Measurements from ENCODE around the gene PLBD1. TPM values are rescaled to one million over a fixed set of nuclear protein-coding genes. Genes with fewer than 3 reads are reported as not detected.

PLBD1 gene
- total RNA-seq, result 0.40 and 1.0 TPM in 2 replicates

GRCh38 chr12:14567351-14568162 lies at the start of gene PLBD1:
Gene PLBD1 (minus strand): TSS chr12:14567883. CDS start chr12:14567696, 187 bp downstream.

Small RNAs within 50 kb of the gene (small RNA-seq; reads per million reads assigned to genes)
- gene RN7SKP134, result not detected

Other genes starting within 250 kb of the PLBD1 start
- gene ATF7IP, start 202.2 kb downstream of the PLBD1 start, total RNA-seq, result 63.4 and 69.9 TPM in 2 replicates
- not detected in 2 replicates for gene GUCY2C, start 128.7 kb upstream of the PLBD1 start, total RNA-seq
- 30.6 and 37.0 TPM in 2 replicates for gene WBP11, start 235.6 kb upstream of the PLBD1 start, total RNA-seq
- 1.6 TPM in 2 replicates for gene C12orf60, start 235.8 kb upstream of the PLBD1 start, total RNA-seq
- 0.13 TPM in 1 of 2 replicates, not detected in the other for gene SMCO3, start 246.3 kb upstream of the PLBD1 start, total RNA-seq

All from thoracic aorta endothelial cell (primary cell).